ENCODE data around the gene ARAP1. TPM values are rescaled to one million over a fixed set of nuclear protein-coding genes. Genes with fewer than 3 reads are reported as not detected.

ARAP1 gene
- total RNA-seq, 2 donors from 2014 or later: 95.2 to 109 TPM

- Histone ChIP-seq H3K4me3 (no peak overlapping the region), H3K27me3 (replicated peaks; ENCODE audit: insufficient read depth) (no peaks in the 10 kb centered on the region), H3K36me3 (no peaks in the 10 kb centered on the region), H3K4me1 (replicated peaks) (peaks cover 7% of the 10 kb centered on the region), H3K9me3 (no peaks in the 10 kb centered on the region), H3K27ac (peak overlapping the region in 1 of 2 donors; percentile 18)
- no peak for DNase-seq (ENCODE audit: low spot score)
- 79% methylated on average over 16 of the region's 16 CpGs for WGBS
- TF ChIP-seq CTCF (IDR thresholded peaks at IDR 0.05) (no peak), POLR2AphosphoS5 (IDR thresholded peaks at IDR 0.05) (no peak), POLR2A (IDR thresholded peaks at IDR 0.05) (no peak)
- intact Hi-C loops (cut with DNase I): no loop called here
Measured at GRCh38 chr11:72787216-72788104, 35.3 kb upstream of the ARAP1 start.

- Histone ChIP-seq H3K27ac (peak overlapping the region; percentile 18 to 44), H3K9me3 (no peaks in the 10 kb centered on the region), H3K36me3 (no peaks in the 10 kb centered on the region), H3K27me3 (replicated peaks; ENCODE audit: insufficient read depth) (no peaks in the 10 kb centered on the region), H3K4me1 (replicated peaks) (peaks cover 11% of the 10 kb centered on the region), H3K4me3 (no peak overlapping the region)
- intact Hi-C loops (cut with DNase I): no loop called here
- 58% methylated on average over 8 of the region's 8 CpGs for WGBS
- TF ChIP-seq POLR2AphosphoS5 (IDR thresholded peaks at IDR 0.05) (peak; percentile 25), CTCF (IDR thresholded peaks at IDR 0.05) (peak in 1 of 4 experiments; percentile 9), POLR2A (IDR thresholded peaks at IDR 0.05) (no peak)
- DNase-seq (ENCODE audit: low spot score): peak; percentile 67
Measured at GRCh38 chr11:72786305-72787215, 34.4 kb upstream of the ARAP1 start.

GRCh38 chr11:72784662-72785061 is 32.5 kb upstream of the ARAP1 start:
- TF ChIP-seq CTCF (IDR thresholded peaks at IDR 0.05) (no peak), POLR2AphosphoS5 (IDR thresholded peaks at IDR 0.05) (no peak), POLR2A (IDR thresholded peaks at IDR 0.05) (no peak)
- WGBS: 93% methylated on average over 10 of the region's 10 CpGs
- no peak overlapping the region for H3K27ac ChIP-seq
- intact Hi-C loops (cut with DNase I): no loop called here
- H3K4me1 ChIP-seq (replicated peaks): peaks cover 11% of the 10 kb centered on the region
- no peaks in the 10 kb centered on the region for H3K27me3 ChIP-seq (replicated peaks; ENCODE audit: insufficient read depth)
- no peaks in the 10 kb centered on the region for H3K9me3 ChIP-seq
- DNase-seq (ENCODE audit: low spot score): no peak
- H3K4me3 ChIP-seq: no peak overlapping the region
- H3K36me3 ChIP-seq: no peaks in the 10 kb centered on the region

GRCh38 chr11:72783144-72783905 is 31.1 kb upstream of the ARAP1 start:
- Histone ChIP-seq H3K36me3 (no peaks in the 10 kb centered on the region), H3K9me3 (no peaks in the 10 kb centered on the region), H3K4me1 (replicated peaks) (peaks cover 11% of the 10 kb centered on the region), H3K27me3 (replicated peaks; ENCODE audit: insufficient read depth) (no peaks in the 10 kb centered on the region), H3K27ac (no peak overlapping the region), H3K4me3 (no peak overlapping the region)
- TF ChIP-seq POLR2AphosphoS5 (IDR thresholded peaks at IDR 0.05) (no peak), CTCF (IDR thresholded peaks at IDR 0.05) (no peak)
- 65% methylated on average over 2 of the region's 2 CpGs for WGBS
- DNase-seq (ENCODE audit: low spot score): no peak
- intact Hi-C loops (cut with DNase I): no loop called here
